Ishikawa (cell line): Measurements from ENCODE around the gene MICU2.

Source experiments
- CEBPB ChIP-seq: IDR thresholded peaks from 2 replicates; pipeline ENCODE4 v1.6.1; 2012
- CREB1 ChIP-seq: IDR thresholded peaks from 2 replicates; pipeline ENCODE4 v1.6.1; 2012; ENCODE audit warnings: low read depth
- EGR1 ChIP-seq: IDR thresholded peaks from 2 replicates; pipeline ENCODE4 v1.6.1; 2012
- EP300 ChIP-seq: IDR thresholded peaks from 2 replicates; pipeline ENCODE4 v1.6.1; 2012; ENCODE audit warnings: borderline replicate concordance
- NFIC ChIP-seq: IDR thresholded peaks from 2 replicates; pipeline ENCODE4 v1.6.1; 2012
- RAD21 ChIP-seq: IDR thresholded peaks from 2 replicates; pipeline ENCODE4 v1.6.1; 2012; ENCODE audit warnings: low read depth
- TAF1 ChIP-seq: IDR thresholded peaks from 2 replicates; pipeline ENCODE4 v1.6.1; 2012; ENCODE audit warnings: low read depth, mild to moderate bottlenecking
- TCF12 ChIP-seq: IDR thresholded peaks from 2 replicates; pipeline ENCODE4 v1.6.1; 2012; ENCODE audit warnings: low read depth
- YY1 ChIP-seq: IDR thresholded peaks from 2 replicates; pipeline ENCODE4 v1.6.1; 2012; ENCODE audit warnings: low read depth
- ZBTB7A ChIP-seq: IDR thresholded peaks from 2 replicates; pipeline ENCODE4 v1.6.1; 2012; ENCODE audit warnings: low read depth
- TF ChIP-seq, protein P1 (sequence below): IDR thresholded peaks from 2 replicates; pipeline ENCODE4 v1.6.1; 2012
- TF ChIP-seq, protein P2 (sequence below): IDR thresholded peaks from 2 replicates; pipeline ENCODE4 v1.6.1; 2012; ENCODE audit warnings: low read depth, mild to moderate bottlenecking

DNA sequence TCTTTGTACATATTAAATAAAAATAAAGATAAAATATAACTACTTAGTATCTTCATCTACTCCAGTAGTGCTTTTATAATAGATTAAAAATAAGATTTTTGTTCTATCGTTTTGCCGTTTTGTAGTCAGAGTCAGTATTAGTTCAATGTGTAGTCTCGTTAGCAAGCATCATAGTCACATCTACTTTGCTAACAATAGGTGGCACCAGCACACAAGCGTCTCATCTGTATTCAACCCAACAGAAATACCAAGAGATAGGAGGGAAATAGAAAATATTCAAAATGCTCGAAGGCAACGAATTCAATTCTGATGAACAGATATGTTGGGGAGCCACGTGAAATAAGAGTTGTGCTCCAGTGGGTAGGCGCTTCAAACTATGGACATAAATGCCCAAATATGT lies 21.4 kb upstream of the MICU2 start:
- TF ChIP-seq, protein P1, sequence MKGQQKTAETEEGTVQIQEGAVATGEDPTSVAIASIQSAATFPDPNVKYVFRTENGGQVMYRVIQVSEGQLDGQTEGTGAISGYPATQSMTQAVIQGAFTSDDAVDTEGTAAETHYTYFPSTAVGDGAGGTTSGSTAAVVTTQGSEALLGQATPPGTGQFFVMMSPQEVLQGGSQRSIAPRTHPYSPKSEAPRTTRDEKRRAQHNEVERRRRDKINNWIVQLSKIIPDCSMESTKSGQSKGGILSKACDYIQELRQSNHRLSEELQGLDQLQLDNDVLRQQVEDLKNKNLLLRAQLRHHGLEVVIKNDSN, result no peak
- TF ChIP-seq TAF1 (no peak), CREB1 (no peak), YY1 (no peak), EGR1 (no peak), NFIC (no peak), RAD21 (peak; percentile 78), CEBPB (no peak), EP300 (no peak), ZBTB7A (no peak), TCF12 (no peak)
- TF ChIP-seq, protein P2, sequence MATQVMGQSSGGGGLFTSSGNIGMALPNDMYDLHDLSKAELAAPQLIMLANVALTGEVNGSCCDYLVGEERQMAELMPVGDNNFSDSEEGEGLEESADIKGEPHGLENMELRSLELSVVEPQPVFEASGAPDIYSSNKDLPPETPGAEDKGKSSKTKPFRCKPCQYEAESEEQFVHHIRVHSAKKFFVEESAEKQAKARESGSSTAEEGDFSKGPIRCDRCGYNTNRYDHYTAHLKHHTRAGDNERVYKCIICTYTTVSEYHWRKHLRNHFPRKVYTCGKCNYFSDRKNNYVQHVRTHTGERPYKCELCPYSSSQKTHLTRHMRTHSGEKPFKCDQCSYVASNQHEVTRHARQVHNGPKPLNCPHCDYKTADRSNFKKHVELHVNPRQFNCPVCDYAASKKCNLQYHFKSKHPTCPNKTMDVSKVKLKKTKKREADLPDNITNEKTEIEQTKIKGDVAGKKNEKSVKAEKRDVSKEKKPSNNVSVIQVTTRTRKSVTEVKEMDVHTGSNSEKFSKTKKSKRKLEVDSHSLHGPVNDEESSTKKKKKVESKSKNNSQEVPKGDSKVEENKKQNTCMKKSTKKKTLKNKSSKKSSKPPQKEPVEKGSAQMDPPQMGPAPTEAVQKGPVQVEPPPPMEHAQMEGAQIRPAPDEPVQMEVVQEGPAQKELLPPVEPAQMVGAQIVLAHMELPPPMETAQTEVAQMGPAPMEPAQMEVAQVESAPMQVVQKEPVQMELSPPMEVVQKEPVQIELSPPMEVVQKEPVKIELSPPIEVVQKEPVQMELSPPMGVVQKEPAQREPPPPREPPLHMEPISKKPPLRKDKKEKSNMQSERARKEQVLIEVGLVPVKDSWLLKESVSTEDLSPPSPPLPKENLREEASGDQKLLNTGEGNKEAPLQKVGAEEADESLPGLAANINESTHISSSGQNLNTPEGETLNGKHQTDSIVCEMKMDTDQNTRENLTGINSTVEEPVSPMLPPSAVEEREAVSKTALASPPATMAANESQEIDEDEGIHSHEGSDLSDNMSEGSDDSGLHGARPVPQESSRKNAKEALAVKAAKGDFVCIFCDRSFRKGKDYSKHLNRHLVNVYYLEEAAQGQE, result no peak
